Central memory CD8-positive, alpha-beta T cell (primary cell): ENCODE measurements around the gene SLC37A2.
"Not testable (repeated sequence)": the region's sequence is repeated elsewhere in the genome, so short reads cannot be mapped to it uniquely, and the experiment has no call there.

Experiments used
- ATAC-seq: fragments of 150-1000 bp; cut with Tn5 transposase; replicated peaks from 2 replicates; pipeline ENCODE4 v1.10.0; 2022; ENCODE audit warnings: mild to moderate bottlenecking, moderate FRiP score, moderate number of reproducible peaks; ENCODE audit not compliant: poor library complexity, severe bottlenecking; ENCODE audit errors: extremely low read depth
- DNase-seq, 2 donors: peaks; one replicate each; pipeline ENCODE4 v3.0.0; 2021; ENCODE audit warnings: low spot score in 2 of 2
- H3K27ac Mint-ChIP-seq: one replicate; pipeline ENCODE4 v1.8.0; 2022; ENCODE audit warnings: low read depth, mild to moderate bottlenecking, moderate library complexity, mixed read lengths
- H3K27me3 Mint-ChIP-seq: one replicate; pipeline ENCODE4 v1.8.0; 2022; ENCODE audit warnings: mixed read lengths
- H3K36me3 Mint-ChIP-seq: one replicate; pipeline ENCODE4 v1.8.0; 2022; ENCODE audit warnings: mild to moderate bottlenecking, moderate library complexity, mixed read lengths; ENCODE audit not compliant: insufficient read depth
- H3K4me1 Mint-ChIP-seq: one replicate; pipeline ENCODE4 v1.8.0; 2022; ENCODE audit warnings: mixed read lengths
- H3K4me3 Mint-ChIP-seq: one replicate; pipeline ENCODE4 v1.8.0; 2022; ENCODE audit warnings: mild to moderate bottlenecking, moderate library complexity, mixed read lengths
- H3K9me3 Mint-ChIP-seq: one replicate; pipeline ENCODE4 v1.8.0; 2022; ENCODE audit warnings: mixed read lengths

The SLC37A2 gene

DNA sequence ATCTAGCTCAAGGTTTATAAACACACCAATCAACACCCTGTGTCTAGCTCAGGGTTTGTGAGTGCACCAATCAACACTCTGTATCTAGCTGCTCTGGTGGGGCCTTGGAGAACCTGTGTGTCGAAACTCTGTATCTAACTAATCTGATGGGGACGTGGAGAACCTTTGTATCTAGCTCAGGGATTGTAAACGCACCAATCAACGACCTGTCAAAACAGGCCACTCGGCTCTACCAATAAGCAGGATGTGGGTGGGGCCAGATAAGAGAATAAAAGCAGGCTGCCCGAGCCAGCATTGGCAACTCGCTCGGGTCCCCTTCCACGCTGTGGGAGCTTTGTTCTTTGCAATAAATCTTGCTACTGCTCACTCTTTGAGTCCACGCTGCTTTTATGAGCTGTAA lies 27.0 kb downstream of the SLC37A2 start:
- not testable (repeated sequence) for ATAC-seq, H3K4me1 Mint-ChIP-seq, DNase-seq, H3K36me3 Mint-ChIP-seq, H3K9me3 Mint-ChIP-seq, H3K4me3 Mint-ChIP-seq, H3K27ac Mint-ChIP-seq, H3K27me3 Mint-ChIP-seq

DNA sequence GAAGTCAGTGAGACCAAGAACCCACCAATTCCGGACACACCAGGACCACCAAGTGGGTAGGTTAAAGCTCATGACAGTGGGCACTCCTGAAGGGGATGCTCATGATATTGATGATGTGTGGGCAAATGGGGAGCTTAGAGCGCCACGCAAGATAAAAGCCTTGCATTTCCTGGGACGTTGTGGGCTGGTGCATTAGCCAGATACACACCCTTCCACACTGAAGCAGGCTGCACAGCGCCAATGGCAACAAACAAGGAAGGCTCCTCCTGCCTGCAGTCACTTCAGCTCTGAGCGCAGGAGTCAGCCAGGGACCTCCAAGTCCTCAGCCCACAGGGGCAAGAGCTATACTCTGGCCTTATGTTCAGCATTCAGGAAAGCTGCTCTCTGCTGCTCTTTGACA lies 27.7 kb downstream of the SLC37A2 start:
- no peak overlapping the region for H3K27ac Mint-ChIP-seq
- no peaks in the 10 kb centered on the region for H3K4me1 Mint-ChIP-seq
- DNase-seq (no peak), ATAC-seq (no peak)
- no peaks in the 10 kb centered on the region for H3K36me3 Mint-ChIP-seq
- no peaks in the 10 kb centered on the region for H3K27me3 Mint-ChIP-seq
- no peaks in the 10 kb centered on the region for H3K9me3 Mint-ChIP-seq
- no peak overlapping the region for H3K4me3 Mint-ChIP-seq

GRCh38 chr11:125091247-125091876 lies 28.3 kb downstream of the SLC37A2 start:
- DNase-seq (no peak), ATAC-seq (no peak)
- no peak overlapping the region for H3K27ac Mint-ChIP-seq
- H3K4me1 Mint-ChIP-seq: no peaks in the 10 kb centered on the region
- H3K9me3 Mint-ChIP-seq: no peaks in the 10 kb centered on the region
- H3K36me3 Mint-ChIP-seq: peaks cover 4% of the 10 kb centered on the region
- no peak overlapping the region for H3K4me3 Mint-ChIP-seq
- H3K27me3 Mint-ChIP-seq: no peaks in the 10 kb centered on the region

DNA sequence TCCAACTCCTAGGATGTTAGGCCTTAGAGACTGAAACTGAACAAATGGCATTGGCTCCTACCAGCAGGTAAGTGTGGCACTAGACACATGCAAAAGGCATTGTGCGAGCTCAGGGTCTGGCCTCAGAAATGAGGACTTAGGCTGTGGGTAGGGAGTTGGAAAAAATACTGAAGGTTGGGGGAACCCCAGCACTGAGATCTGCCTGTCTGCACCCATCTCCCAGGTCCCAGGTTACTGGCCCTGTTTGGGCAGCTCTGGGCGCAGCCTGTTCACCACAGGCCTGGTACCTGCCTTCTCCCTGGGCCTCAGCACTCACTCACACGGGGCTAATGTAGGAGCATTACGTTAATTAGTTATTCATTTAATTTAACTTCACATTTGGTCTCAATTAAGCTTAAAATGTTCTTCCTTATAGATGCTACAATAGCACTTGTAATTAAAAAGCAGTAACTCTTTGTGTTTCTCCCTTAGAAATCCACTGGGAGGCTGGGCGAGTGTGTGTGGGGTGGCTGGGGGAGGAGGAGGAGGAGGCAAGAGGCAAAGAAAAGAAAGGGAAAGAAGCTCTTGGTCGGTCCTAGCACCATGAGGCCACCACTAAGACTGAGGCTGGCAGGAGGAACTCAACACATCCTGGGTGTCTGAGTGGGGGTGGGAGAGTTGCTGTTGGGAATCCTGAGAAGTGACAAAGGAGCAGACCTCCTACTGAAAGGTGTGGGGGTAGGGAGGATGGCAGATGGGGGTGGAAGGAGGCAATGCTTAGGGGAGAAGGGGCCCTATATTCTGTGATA lies 29.0 kb downstream of the SLC37A2 start:
- no peak overlapping the region for H3K27ac Mint-ChIP-seq
- ATAC-seq: no peak
- H3K9me3 Mint-ChIP-seq: no peaks in the 10 kb centered on the region
- H3K36me3 Mint-ChIP-seq: peaks cover 5% of the 10 kb centered on the region
- H3K27me3 Mint-ChIP-seq: no peaks in the 10 kb centered on the region
- no peaks in the 10 kb centered on the region for H3K4me1 Mint-ChIP-seq
- H3K4me3 Mint-ChIP-seq: no peak overlapping the region
- DNase-seq: no peak

- Mint-ChIP-seq H3K27ac (no peak overlapping the region), H3K4me3 (no peak overlapping the region)
- ATAC-seq: no peak
Observed at GRCh38 chr11:125092669-125093068, 29.6 kb downstream of the SLC37A2 start.

DNA sequence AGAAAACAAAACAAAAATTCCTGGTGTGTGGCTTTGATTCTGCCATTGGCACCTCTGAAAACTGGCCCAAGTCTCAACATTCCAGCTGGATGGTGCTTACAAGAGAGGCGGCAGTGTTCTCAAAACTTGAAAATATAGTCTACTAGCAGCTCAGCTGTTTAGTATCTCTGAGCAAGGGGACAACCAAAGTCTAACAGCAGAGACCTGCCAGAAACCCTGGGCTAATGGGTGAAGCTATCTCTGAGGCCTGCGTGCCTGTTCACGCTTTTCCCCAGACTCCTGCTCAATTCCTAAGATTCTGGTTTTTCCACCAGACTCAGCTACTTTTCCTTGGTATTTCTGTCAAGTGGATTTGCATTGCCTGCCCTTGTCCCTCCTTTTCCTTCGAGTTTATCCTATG lies 30.4 kb downstream of the SLC37A2 start:
- no peaks in the 10 kb centered on the region for H3K4me1 Mint-ChIP-seq
- no peak overlapping the region for H3K4me3 Mint-ChIP-seq
- peaks cover 7% of the 10 kb centered on the region for H3K36me3 Mint-ChIP-seq
- no peak for ATAC-seq
- no peak overlapping the region for H3K27ac Mint-ChIP-seq
- H3K9me3 Mint-ChIP-seq: no peaks in the 10 kb centered on the region
- no peaks in the 10 kb centered on the region for H3K27me3 Mint-ChIP-seq
- DNase-seq: no peak

More at GRCh38 chr11:125092669-125093068, 29.6 kb downstream of the SLC37A2 start:
- no peaks in the 10 kb centered on the region for H3K4me1 Mint-ChIP-seq
- H3K36me3 Mint-ChIP-seq: peaks cover 7% of the 10 kb centered on the region
- H3K27me3 Mint-ChIP-seq: no peaks in the 10 kb centered on the region
- H3K9me3 Mint-ChIP-seq: no peaks in the 10 kb centered on the region
- DNase-seq: no peak

GRCh38 chr11:125094731-125095130 lies 31.6 kb downstream of the SLC37A2 start:
- H3K27ac Mint-ChIP-seq: no peak overlapping the region
- H3K9me3 Mint-ChIP-seq: no peaks in the 10 kb centered on the region
- H3K4me3 Mint-ChIP-seq: no peak overlapping the region
- no peaks in the 10 kb centered on the region for H3K27me3 Mint-ChIP-seq
- H3K36me3 Mint-ChIP-seq: peaks cover 12% of the 10 kb centered on the region
- H3K4me1 Mint-ChIP-seq: no peaks in the 10 kb centered on the region
- ATAC-seq (no peak), DNase-seq (no peak)

GRCh38 chr11:125100136-125100535 lies 37.0 kb downstream of the SLC37A2 start:
- Mint-ChIP-seq H3K27me3 (no peaks in the 10 kb centered on the region), H3K36me3 (peaks cover 23% of the 10 kb centered on the region), H3K27ac (no peak overlapping the region), H3K4me1 (peaks cover 2% of the 10 kb centered on the region), H3K9me3 (no peaks in the 10 kb centered on the region), H3K4me3 (no peak overlapping the region)
- no peak for DNase-seq
- no peak for ATAC-seq

DNA sequence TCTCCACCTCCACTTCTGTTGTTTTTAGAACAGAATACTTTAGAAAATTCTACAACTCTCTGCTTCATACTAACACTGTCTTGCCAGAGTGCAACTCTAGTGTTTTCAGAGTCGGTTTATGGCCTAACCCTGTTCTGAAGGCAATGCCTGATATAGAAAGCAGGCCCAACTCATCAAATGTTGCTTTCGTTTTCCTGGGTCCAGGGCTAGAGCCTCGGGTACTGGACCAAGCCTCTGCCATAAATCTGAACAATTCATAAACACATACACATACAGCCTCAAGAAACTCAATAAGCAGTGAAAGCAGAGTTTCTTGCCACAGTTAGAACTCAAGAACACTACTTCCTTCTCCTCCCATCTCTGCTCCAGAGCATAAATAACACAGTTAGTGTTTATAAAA lies 38.5 kb downstream of the SLC37A2 start:
- Mint-ChIP-seq H3K36me3 (peaks cover 18% of the 10 kb centered on the region), H3K4me3 (no peak overlapping the region), H3K9me3 (no peaks in the 10 kb centered on the region), H3K4me1 (peaks cover 15% of the 10 kb centered on the region), H3K27ac (no peak overlapping the region), H3K27me3 (no peaks in the 10 kb centered on the region)
- no peak for DNase-seq
- no peak for ATAC-seq

- Mint-ChIP-seq H3K27ac (no peak overlapping the region), H3K4me3 (no peak overlapping the region), H3K27me3 (no peaks in the 10 kb centered on the region), H3K36me3 (peaks cover 18% of the 10 kb centered on the region), H3K9me3 (no peaks in the 10 kb centered on the region), H3K4me1 (peaks cover 15% of the 10 kb centered on the region)
- no peak for DNase-seq
- no peak for ATAC-seq
Observed at GRCh38 chr11:125102025-125102424, 38.9 kb downstream of the SLC37A2 start.

- H3K4me3 Mint-ChIP-seq: no peak overlapping the region
- no peak for ATAC-seq
Observed at GRCh38 chr11:125102510-125102909, 39.4 kb downstream of the SLC37A2 start.

GRCh38 chr11:125105926-125106325 lies 42.8 kb downstream of the SLC37A2 start:
- H3K27ac Mint-ChIP-seq: no peak overlapping the region
- no peak overlapping the region for H3K4me3 Mint-ChIP-seq

More at GRCh38 chr11:125102510-125102909, 39.4 kb downstream of the SLC37A2 start:
- Mint-ChIP-seq H3K4me1 (peaks cover 15% of the 10 kb centered on the region), H3K9me3 (no peaks in the 10 kb centered on the region), H3K27me3 (no peaks in the 10 kb centered on the region), H3K36me3 (peaks cover 16% of the 10 kb centered on the region), H3K27ac (no peak overlapping the region)
- no peak for DNase-seq

DNA sequence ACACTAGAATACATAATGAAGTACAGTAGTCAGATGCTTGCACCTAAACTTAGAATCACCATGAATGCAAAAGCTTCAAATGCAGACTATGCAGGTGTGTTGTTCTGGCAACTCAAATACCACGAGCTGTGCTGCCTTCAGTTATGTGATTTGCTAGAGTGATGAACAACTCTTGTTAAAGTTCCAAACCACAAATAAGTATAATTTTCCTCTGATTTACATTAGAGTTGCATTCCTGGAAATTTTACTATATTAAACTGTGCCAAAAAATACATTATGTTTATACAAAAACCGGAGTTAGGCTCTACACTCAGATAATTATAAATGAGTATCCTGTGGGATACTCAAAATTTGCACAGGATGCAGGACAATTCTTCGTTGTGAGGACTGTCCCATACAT lies 45.4 kb downstream of the SLC37A2 start:
- no peaks in the 10 kb centered on the region for H3K27me3 Mint-ChIP-seq
- no peak overlapping the region for H3K4me3 Mint-ChIP-seq
- peaks cover 36% of the 10 kb centered on the region for H3K4me1 Mint-ChIP-seq
- no peak overlapping the region for H3K27ac Mint-ChIP-seq
- ATAC-seq (no peak), DNase-seq (no peak)
- H3K9me3 Mint-ChIP-seq: no peaks in the 10 kb centered on the region
- H3K36me3 Mint-ChIP-seq: peaks cover 7% of the 10 kb centered on the region

More at GRCh38 chr11:125105926-125106325, 42.8 kb downstream of the SLC37A2 start:
- ATAC-seq: no peak
- DNase-seq: no peak
- Mint-ChIP-seq H3K9me3 (no peaks in the 10 kb centered on the region), H3K4me1 (peaks cover 22% of the 10 kb centered on the region), H3K27me3 (no peaks in the 10 kb centered on the region), H3K36me3 (peaks cover 4% of the 10 kb centered on the region)
